Breast epithelium (tissue), 3 donors: ENCODE results near the gene FAM89B.

Experiments used
- CTCF ChIP-seq, 3 donors: fragments of 450-650 bp; IDR thresholded peaks; one replicate each; pipeline ENCODE4 v1.5.1; 2016 to 2017; ENCODE audit warnings: antibody characterized with exemption in 3 of 3, mild to moderate bottlenecking in 3 of 3, moderate library complexity in 3 of 3
- POLR2AphosphoS5 ChIP-seq, 3 donors: sonication (generic); formaldehyde crosslinking; IDR thresholded peaks; one replicate each; pipeline ENCODE4 v1.6.1; 2017; ENCODE audit warnings: antibody characterized with exemption in 3 of 3

GRCh38 chr11:65592858-65593517 lies 20.6 kb downstream of the FAM89B start:
- TF ChIP-seq CTCF (IDR thresholded peaks at IDR 0.05) (no peak), POLR2AphosphoS5 (IDR thresholded peaks at IDR 0.05) (no peak)
